Sigmoid colon (tissue), 7 donors: Measurements from ENCODE around the gene DKC1. TPM values are rescaled to one million over a fixed set of nuclear protein-coding genes. Genes with fewer than 3 reads are reported as not detected.

Source experiments
- DNase-seq: peaks from one replicate; pipeline ENCODE4 v3.0.0-alpha.2; 2019
- H3K27ac ChIP-seq, 4 donors: fragments of 200-600 bp; sonication (generic); one replicate each; pipeline ENCODE4 v1.5.1; 2016 to 2019; ENCODE audit warnings: mild to moderate bottlenecking in 1 of 4
- H3K27me3 ChIP-seq, 3 donors: fragments of 200-600 bp; sonication (generic); one replicate each; pipeline ENCODE4 v1.5.1; 2019; ENCODE audit warnings: mild to moderate bottlenecking in 1 of 3
- H3K36me3 ChIP-seq, 4 donors: fragments of 200-600 bp; sonication (generic); one replicate each; pipeline ENCODE4 v1.5.1; 2016 to 2019
- H3K4me1 ChIP-seq, 4 donors: fragments of 200-600 bp; sonication (generic); one replicate each; pipeline ENCODE4 v1.5.1; 2017 to 2019
- H3K4me3 ChIP-seq, 4 donors: fragments of 200-600 bp; sonication (generic); one replicate each; pipeline ENCODE4 v1.5.1; 2017 to 2019; ENCODE audit warnings: mild to moderate bottlenecking in 2 of 4, moderate library complexity in 1 of 4
- H3K9me3 ChIP-seq, 4 donors: fragments of 200-600 bp in 3 of 4; sonication (generic) in 3 of 4; one replicate each; pipeline versions ENCODE4 v1.5.1 to v1.6.1; 2013 to 2019
- CTCF ChIP-seq, 4 experiments: fragments of 450-650 bp in 3 of 4; fragments of 200-600 bp in 1 of 4; IDR thresholded peaks; one replicate each; pipeline ENCODE4 v1.5.1; 2016 to 2019; ENCODE audit warnings: antibody characterized with exemption in 4 of 4, mild to moderate bottlenecking in 3 of 4, moderate library complexity in 2 of 4
- EP300 ChIP-seq, 4 donors: sonication (generic); formaldehyde crosslinking; IDR thresholded peaks; one replicate each; pipeline ENCODE4 v1.6.1; 2017; ENCODE audit warnings: antibody characterized with exemption in 4 of 4
- POLR2A ChIP-seq, 2 donors: fragments of 450-650 bp; IDR thresholded peaks; one replicate each; pipeline ENCODE4 v1.6.1; 2016; ENCODE audit warnings: antibody characterized with exemption in 2 of 2, mild to moderate bottlenecking in 2 of 2, moderate library complexity in 2 of 2
- POLR2AphosphoS5 ChIP-seq, 4 donors: sonication (generic); formaldehyde crosslinking; IDR thresholded peaks; one replicate each; pipeline ENCODE4 v1.6.1; 2017; ENCODE audit warnings: antibody characterized with exemption in 4 of 4
- WGBS, 2 donors: extraction: QIAGEN DNeasy Blood & Tissue Kit; methylation state at CpG; one replicate each; pipeline ENCODE4 v1.1.7; 2013; 5-methylcytosine and 5-hydroxymethylcytosine counted together
- intact Hi-C: fragments of 100-400 bp; cut with DNase I; formaldehyde crosslinking; loops from one replicate; pipeline ENCODE4 v1.15.1; 2023
- polyA plus RNA-seq, 3 donors: library from polyadenylated mRNA; stranded (reverse); fragments of 200-250 nt; gene quantifications; one replicate each; pipeline ENCODE4 v1.2.3, GENCODE V29; 2013
- total RNA-seq, 4 donors: library from RNA; depleted of rRNA; stranded (reverse); fragments of >200 nt; gene quantifications; one replicate each; pipeline ENCODE4 v1.1.0, GENCODE V29; 2016
- donor health status: healthy with polysubstance abuse.
- donor health status: Bipolar disorder and iron deficiency.
- donor health status: healthy.

The DKC1 gene
- total and polyA plus RNA-seq, 7 donors, result 18.2 to 47.5 (median 20.0) TPM

GRCh38 chrX:154774622-154775021 is 12.0 kb downstream of the DKC1 start:
- intact Hi-C loops, result no loop called here
- peaks cover 0 to 66% (median 13%) of the 10 kb centered on the region in 4 donors for H3K36me3 ChIP-seq
- TF ChIP-seq POLR2AphosphoS5 (IDR thresholded peaks at IDR 0.05) (no peak), POLR2A (IDR thresholded peaks at IDR 0.05) (no peak), CTCF (IDR thresholded peaks at IDR 0.05) (no peak), EP300 (IDR thresholded peaks at IDR 0.05) (no peak)

GRCh38 chrX:154775419-154776349 is 13.0 kb downstream of the DKC1 start:
- no peak for DNase-seq
- WGBS, 2 donors, result 86 to 89% methylated on average over 15 of the region's 15 CpGs
- peaks cover 0 to 59% (median 13%) of the 10 kb centered on the region in 4 donors for H3K36me3 ChIP-seq

More at GRCh38 chrX:154774622-154775021, 12.0 kb downstream of the DKC1 start:
- no peak for DNase-seq
- Histone ChIP-seq H3K4me1 (no peaks in the 10 kb centered on the region), H3K4me3 (no peak overlapping the region), H3K27me3 (no peaks in the 10 kb centered on the region), H3K9me3 (no peaks in the 10 kb centered on the region), H3K27ac (no peak overlapping the region)
- WGBS, 2 donors, result 86 to 88% methylated on average over 5 of the region's 5 CpGs

GRCh38 chrX:154776753-154777152 is 14.1 kb downstream of the DKC1 start:
- H3K4me3 ChIP-seq, result no peak overlapping the region
- H3K36me3 ChIP-seq, result peaks cover 0 to 53% (median 13%) of the 10 kb centered on the region in 4 donors
- no peak for DNase-seq
- 89 to 92% methylated on average over 2 of the region's 2 CpGs for WGBS, 2 donors
- H3K9me3 ChIP-seq, result no peaks in the 10 kb centered on the region
- no peaks in the 10 kb centered on the region for H3K4me1 ChIP-seq
- H3K27ac ChIP-seq, result no peak overlapping the region
- no peak for TF ChIP-seq POLR2A (IDR thresholded peaks at IDR 0.05)
- TF ChIP-seq POLR2AphosphoS5 (IDR thresholded peaks at IDR 0.05), result no peak
- TF ChIP-seq EP300 (IDR thresholded peaks at IDR 0.05), result no peak
- TF ChIP-seq CTCF (IDR thresholded peaks at IDR 0.05), result no peak
- intact Hi-C loops, result no loop called here
- H3K27me3 ChIP-seq, result no peaks in the 10 kb centered on the region

More at GRCh38 chrX:154775419-154776349, 13.0 kb downstream of the DKC1 start:
- Histone ChIP-seq H3K27ac (no peak overlapping the region), H3K4me1 (no peaks in the 10 kb centered on the region), H3K9me3 (no peaks in the 10 kb centered on the region), H3K4me3 (no peak overlapping the region), H3K27me3 (no peaks in the 10 kb centered on the region)
- TF ChIP-seq EP300 (IDR thresholded peaks at IDR 0.05) (no peak), CTCF (IDR thresholded peaks at IDR 0.05) (no peak), POLR2A (IDR thresholded peaks at IDR 0.05) (no peak), POLR2AphosphoS5 (IDR thresholded peaks at IDR 0.05) (no peak)
- intact Hi-C loops, result no loop called here

- H3K36me3 ChIP-seq, result peaks cover 0 to 42% (median 12%) of the 10 kb centered on the region in 4 donors
- H3K27me3 ChIP-seq, result no peaks in the 10 kb centered on the region
- TF ChIP-seq POLR2AphosphoS5 (IDR thresholded peaks at IDR 0.05) (no peak), EP300 (IDR thresholded peaks at IDR 0.05) (no peak), POLR2A (IDR thresholded peaks at IDR 0.05) (no peak), CTCF (IDR thresholded peaks at IDR 0.05) (no peak)
Observed at GRCh38 chrX:154779261-154779660, 16.6 kb downstream of the DKC1 start.

More at GRCh38 chrX:154779261-154779660, 16.6 kb downstream of the DKC1 start:
- DNase-seq, result no peak
- H3K4me1 ChIP-seq, result no peaks in the 10 kb centered on the region
- no peak overlapping the region for H3K27ac ChIP-seq
- H3K4me3 ChIP-seq, result no peak overlapping the region
- no peaks in the 10 kb centered on the region for H3K9me3 ChIP-seq
- 87 to 92% methylated on average over 4 of the region's 4 CpGs for WGBS, 2 donors
- intact Hi-C loops, result no loop called here
